PC-3 (cell line): Measurements from ENCODE around the gene NES.

ENCODE experiments used
- EZH2 ChIP-seq: fragments of 300-600 bp; sonication (generic); IDR thresholded peaks from one replicate; pipeline ENCODE4 v1.6.1; 2017; ENCODE audit warnings: antibody characterized with exemption, mild to moderate bottlenecking, low read length; ENCODE audit not compliant: unreplicated experiment
- TF ChIP-seq, protein P1 (sequence below): fragments of 300-600 bp; sonication (generic); conservative IDR thresholded peaks from 2 replicates; pipeline ENCODE4 v1.5.1; 2017; ENCODE audit warnings: antibody characterized with exemption, low read depth, mild to moderate bottlenecking, low read length

DNA sequence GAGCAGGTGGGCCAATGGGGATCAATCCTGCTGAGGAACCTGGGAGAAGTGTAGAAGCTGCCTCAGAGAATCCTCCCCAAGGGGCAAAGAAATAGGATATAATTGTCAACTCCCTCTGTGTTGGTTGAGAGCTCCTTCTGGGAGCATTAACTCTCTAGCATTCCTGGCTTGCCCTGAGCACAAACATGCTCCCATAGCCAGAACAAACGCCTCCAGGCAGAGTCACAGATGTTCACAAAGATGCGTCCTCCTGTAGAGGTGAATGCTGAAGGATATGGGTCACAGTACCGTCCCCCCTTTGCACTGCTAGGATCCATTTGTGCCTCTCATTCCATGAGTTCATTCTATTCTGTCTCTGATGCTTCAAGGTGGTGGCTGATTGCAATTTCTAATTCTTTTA, 44.9 kb downstream of the NES start:
- TF ChIP-seq, protein P1, sequence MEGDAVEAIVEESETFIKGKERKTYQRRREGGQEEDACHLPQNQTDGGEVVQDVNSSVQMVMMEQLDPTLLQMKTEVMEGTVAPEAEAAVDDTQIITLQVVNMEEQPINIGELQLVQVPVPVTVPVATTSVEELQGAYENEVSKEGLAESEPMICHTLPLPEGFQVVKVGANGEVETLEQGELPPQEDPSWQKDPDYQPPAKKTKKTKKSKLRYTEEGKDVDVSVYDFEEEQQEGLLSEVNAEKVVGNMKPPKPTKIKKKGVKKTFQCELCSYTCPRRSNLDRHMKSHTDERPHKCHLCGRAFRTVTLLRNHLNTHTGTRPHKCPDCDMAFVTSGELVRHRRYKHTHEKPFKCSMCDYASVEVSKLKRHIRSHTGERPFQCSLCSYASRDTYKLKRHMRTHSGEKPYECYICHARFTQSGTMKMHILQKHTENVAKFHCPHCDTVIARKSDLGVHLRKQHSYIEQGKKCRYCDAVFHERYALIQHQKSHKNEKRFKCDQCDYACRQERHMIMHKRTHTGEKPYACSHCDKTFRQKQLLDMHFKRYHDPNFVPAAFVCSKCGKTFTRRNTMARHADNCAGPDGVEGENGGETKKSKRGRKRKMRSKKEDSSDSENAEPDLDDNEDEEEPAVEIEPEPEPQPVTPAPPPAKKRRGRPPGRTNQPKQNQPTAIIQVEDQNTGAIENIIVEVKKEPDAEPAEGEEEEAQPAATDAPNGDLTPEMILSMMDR = no peak
- TF ChIP-seq EZH2 = no peak
